Sigmoid colon (tissue), 7 donors: ENCODE results near the gene EEPD1. TPM values are rescaled to one million over a fixed set of nuclear protein-coding genes. Genes with fewer than 3 reads are reported as not detected.

Source experiments
- DNase-seq: peaks from one replicate; pipeline ENCODE4 v3.0.0-alpha.2; 2019
- H3K27ac ChIP-seq, 4 donors: fragments of 200-600 bp; sonication (generic); one replicate each; pipeline ENCODE4 v1.5.1; 2016 to 2019; ENCODE audit warnings: mild to moderate bottlenecking in 1 of 4
- H3K27me3 ChIP-seq, 3 donors: fragments of 200-600 bp; sonication (generic); one replicate each; pipeline ENCODE4 v1.5.1; 2019; ENCODE audit warnings: mild to moderate bottlenecking in 1 of 3
- H3K36me3 ChIP-seq, 4 donors: fragments of 200-600 bp; sonication (generic); one replicate each; pipeline ENCODE4 v1.5.1; 2016 to 2019
- H3K4me1 ChIP-seq, 4 donors: fragments of 200-600 bp; sonication (generic); one replicate each; pipeline ENCODE4 v1.5.1; 2017 to 2019
- H3K4me3 ChIP-seq, 4 donors: fragments of 200-600 bp; sonication (generic); one replicate each; pipeline ENCODE4 v1.5.1; 2017 to 2019; ENCODE audit warnings: mild to moderate bottlenecking in 2 of 4, moderate library complexity in 1 of 4
- H3K9me3 ChIP-seq, 4 donors: fragments of 200-600 bp in 3 of 4; sonication (generic) in 3 of 4; one replicate each; pipeline versions ENCODE4 v1.5.1 to v1.6.1; 2013 to 2019
- EP300 ChIP-seq, 4 donors: sonication (generic); formaldehyde crosslinking; IDR thresholded peaks; one replicate each; pipeline ENCODE4 v1.6.1; 2017; ENCODE audit warnings: antibody characterized with exemption in 4 of 4
- POLR2A ChIP-seq, 2 donors: fragments of 450-650 bp; IDR thresholded peaks; one replicate each; pipeline ENCODE4 v1.6.1; 2016; ENCODE audit warnings: antibody characterized with exemption in 2 of 2, mild to moderate bottlenecking in 2 of 2, moderate library complexity in 2 of 2
- POLR2AphosphoS5 ChIP-seq, 4 donors: sonication (generic); formaldehyde crosslinking; IDR thresholded peaks; one replicate each; pipeline ENCODE4 v1.6.1; 2017; ENCODE audit warnings: antibody characterized with exemption in 4 of 4
- WGBS, 2 donors: extraction: QIAGEN DNeasy Blood & Tissue Kit; methylation state at CpG; one replicate each; pipeline ENCODE4 v1.1.7; 2013; 5-methylcytosine and 5-hydroxymethylcytosine counted together
- intact Hi-C: fragments of 100-400 bp; cut with DNase I; formaldehyde crosslinking; loops from one replicate; pipeline ENCODE4 v1.15.1; 2023
- polyA plus RNA-seq, 3 donors: library from polyadenylated mRNA; stranded (reverse); fragments of 200-250 nt; gene quantifications; one replicate each; pipeline ENCODE4 v1.2.3, GENCODE V29; 2013
- total RNA-seq, 4 donors: library from RNA; depleted of rRNA; stranded (reverse); fragments of >200 nt; gene quantifications; one replicate each; pipeline ENCODE4 v1.1.0, GENCODE V29; 2016
- TF ChIP-seq, protein P1 (sequence below), 4 experiments: fragments of 450-650 bp in 3 of 4; fragments of 200-600 bp in 1 of 4; IDR thresholded peaks; one replicate each; pipeline ENCODE4 v1.5.1; 2016 to 2019; ENCODE audit warnings: antibody characterized with exemption in 4 of 4, mild to moderate bottlenecking in 3 of 4, moderate library complexity in 2 of 4
- donor health status: healthy with polysubstance abuse.
- donor health status: Bipolar disorder and iron deficiency.
- donor health status: healthy.

Gene EEPD1
- total and polyA plus RNA-seq, 7 donors: 6.6 to 18.1 (median 14.3) TPM

DNA sequence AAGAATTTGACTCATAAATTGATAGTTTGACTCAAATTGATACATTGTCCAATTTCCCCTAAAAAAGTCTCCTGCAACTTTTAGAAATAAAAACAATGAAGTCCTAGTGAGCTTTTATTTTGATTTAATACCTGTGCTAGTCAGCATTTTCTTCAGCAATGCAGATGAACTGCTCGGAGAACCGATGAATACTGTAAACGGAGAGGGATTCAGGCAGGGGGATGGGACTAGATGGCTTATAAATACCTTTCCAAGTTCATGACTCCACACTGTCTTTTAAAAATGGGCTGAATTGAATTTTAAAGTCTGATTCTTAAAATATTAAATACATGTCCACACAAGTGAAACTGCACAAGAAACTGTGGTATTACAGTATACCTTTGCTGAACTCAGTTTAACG, 12.7 kb downstream of the EEPD1 start:
- Histone ChIP-seq H3K27me3 (no peaks in the 10 kb centered on the region), H3K27ac (no peak overlapping the region), H3K4me1 (peaks cover 0 to 35% (median 23%) of the 10 kb centered on the region in 4 donors), H3K4me3 (no peak overlapping the region), H3K36me3 (no peaks in the 10 kb centered on the region), H3K9me3 (no peaks in the 10 kb centered on the region)
- WGBS, 2 donors: 93 to 95% methylated on average over 4 of the region's 4 CpGs
- TF ChIP-seq, protein P1, sequence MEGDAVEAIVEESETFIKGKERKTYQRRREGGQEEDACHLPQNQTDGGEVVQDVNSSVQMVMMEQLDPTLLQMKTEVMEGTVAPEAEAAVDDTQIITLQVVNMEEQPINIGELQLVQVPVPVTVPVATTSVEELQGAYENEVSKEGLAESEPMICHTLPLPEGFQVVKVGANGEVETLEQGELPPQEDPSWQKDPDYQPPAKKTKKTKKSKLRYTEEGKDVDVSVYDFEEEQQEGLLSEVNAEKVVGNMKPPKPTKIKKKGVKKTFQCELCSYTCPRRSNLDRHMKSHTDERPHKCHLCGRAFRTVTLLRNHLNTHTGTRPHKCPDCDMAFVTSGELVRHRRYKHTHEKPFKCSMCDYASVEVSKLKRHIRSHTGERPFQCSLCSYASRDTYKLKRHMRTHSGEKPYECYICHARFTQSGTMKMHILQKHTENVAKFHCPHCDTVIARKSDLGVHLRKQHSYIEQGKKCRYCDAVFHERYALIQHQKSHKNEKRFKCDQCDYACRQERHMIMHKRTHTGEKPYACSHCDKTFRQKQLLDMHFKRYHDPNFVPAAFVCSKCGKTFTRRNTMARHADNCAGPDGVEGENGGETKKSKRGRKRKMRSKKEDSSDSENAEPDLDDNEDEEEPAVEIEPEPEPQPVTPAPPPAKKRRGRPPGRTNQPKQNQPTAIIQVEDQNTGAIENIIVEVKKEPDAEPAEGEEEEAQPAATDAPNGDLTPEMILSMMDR (IDR thresholded peaks at IDR 0.05): no peak
- TF ChIP-seq POLR2AphosphoS5 (IDR thresholded peaks at IDR 0.05) (no peak), EP300 (IDR thresholded peaks at IDR 0.05) (no peak), POLR2A (IDR thresholded peaks at IDR 0.05) (no peak)
- no peak for DNase-seq
- intact Hi-C loops: no loop called here

DNA sequence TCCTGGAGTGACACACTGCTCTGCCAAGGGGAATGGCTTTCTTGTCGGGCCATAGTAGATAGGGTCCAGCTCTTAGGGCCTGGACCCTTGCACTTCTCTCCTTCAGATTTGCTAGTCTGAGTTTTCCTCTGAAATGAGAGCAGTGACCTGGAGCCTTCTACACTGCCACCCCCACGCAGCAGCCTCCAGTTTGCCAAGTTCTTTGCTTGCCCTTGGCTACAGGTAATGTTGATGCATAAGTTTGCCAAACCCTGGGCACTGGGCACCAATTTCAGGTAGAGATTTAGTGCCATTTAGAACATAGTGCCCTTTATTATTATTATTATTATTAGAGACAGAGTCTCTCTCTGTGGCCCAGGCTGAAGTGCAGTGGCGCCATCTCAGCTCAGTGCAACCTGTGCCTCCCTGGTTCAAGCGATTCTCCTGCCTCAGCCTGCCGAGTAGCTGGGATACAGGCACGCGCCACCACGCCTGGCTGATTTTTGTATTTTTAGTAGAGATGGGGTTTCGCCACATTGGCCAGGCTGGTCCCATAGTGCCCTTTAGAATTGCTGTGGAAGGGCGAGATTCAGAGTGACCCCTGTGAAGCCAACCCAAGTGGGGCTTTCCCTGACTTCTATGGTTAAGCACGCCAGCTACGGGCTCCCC, 14.5 kb downstream of the EEPD1 start:
- H3K4me1 ChIP-seq: peaks cover 0 to 33% (median 18%) of the 10 kb centered on the region in 4 donors
- no peaks in the 10 kb centered on the region for H3K36me3 ChIP-seq
- H3K27me3 ChIP-seq: no peaks in the 10 kb centered on the region
- 93 to 96% methylated on average over 12 of the region's 12 CpGs for WGBS, 2 donors
- no peak overlapping the region for H3K4me3 ChIP-seq
- TF ChIP-seq POLR2AphosphoS5 (IDR thresholded peaks at IDR 0.05): no peak
- TF ChIP-seq EP300 (IDR thresholded peaks at IDR 0.05): no peak
- no peak for TF ChIP-seq POLR2A (IDR thresholded peaks at IDR 0.05)
- TF ChIP-seq, protein P1 (IDR thresholded peaks at IDR 0.05): no peak
- intact Hi-C loops: no loop called here
- H3K27ac ChIP-seq: no peak overlapping the region
- DNase-seq: no peak
- H3K9me3 ChIP-seq: no peaks in the 10 kb centered on the region

DNA sequence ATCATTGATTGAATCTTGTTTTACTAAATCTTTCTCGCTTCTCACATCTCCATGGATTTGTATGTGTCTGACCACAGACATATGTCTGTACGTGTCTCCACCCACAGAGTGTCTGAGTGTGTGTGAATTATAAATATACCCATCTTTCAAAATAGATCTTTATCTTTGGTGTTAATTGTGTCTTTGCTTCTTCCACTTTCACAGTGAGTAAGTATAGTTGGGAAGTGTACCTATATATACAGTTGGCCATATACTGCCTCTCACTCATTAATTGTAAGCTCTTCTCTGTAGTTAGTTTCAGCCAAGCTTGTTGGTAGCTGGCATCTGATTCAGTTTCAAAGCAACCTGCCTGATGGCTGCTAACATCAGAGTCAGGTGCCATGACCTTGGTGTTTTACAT, 18.4 kb downstream of the EEPD1 start:
- Histone ChIP-seq H3K27ac (no peak overlapping the region), H3K4me3 (no peak overlapping the region), H3K9me3 (no peaks in the 10 kb centered on the region), H3K4me1 (peaks cover 0 to 31% (median 22%) of the 10 kb centered on the region in 4 donors), H3K27me3 (no peaks in the 10 kb centered on the region), H3K36me3 (no peaks in the 10 kb centered on the region)
- WGBS, 2 donors: 32 to 63% methylated on average over 2 of the region's 2 CpGs
- TF ChIP-seq POLR2A (IDR thresholded peaks at IDR 0.05) (no peak), EP300 (IDR thresholded peaks at IDR 0.05) (no peak), POLR2AphosphoS5 (IDR thresholded peaks at IDR 0.05) (no peak)
- TF ChIP-seq, protein P1 (IDR thresholded peaks at IDR 0.05): no peak
- intact Hi-C loops: no loop called here
- no peak for DNase-seq

DNA sequence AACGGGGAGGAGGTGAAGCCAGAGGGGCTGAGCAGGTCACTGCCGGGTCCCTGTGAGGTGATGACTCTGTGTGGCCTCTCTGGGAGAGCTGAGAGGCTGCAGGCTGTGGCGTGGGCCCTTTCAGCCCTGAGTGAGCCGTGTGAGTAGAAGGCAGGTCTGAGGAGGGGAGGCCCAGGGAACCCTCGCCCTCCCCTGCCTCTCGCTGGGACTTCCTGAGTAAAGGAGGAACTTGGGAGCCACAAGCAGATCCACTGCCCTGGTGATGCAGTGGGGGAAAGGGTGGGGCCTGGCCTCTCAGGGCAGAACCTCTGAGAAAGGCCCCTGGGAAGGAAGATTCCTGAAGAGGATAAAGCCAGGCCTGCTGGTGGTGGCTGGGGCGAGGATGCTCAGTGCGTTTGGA, 22.8 kb downstream of the EEPD1 start:
- intact Hi-C loops: no loop called here
- H3K4me3 ChIP-seq: peak overlapping the region in 2 of 4 donors; percentile 9 to 18
- H3K9me3 ChIP-seq: no peaks in the 10 kb centered on the region
- no peaks in the 10 kb centered on the region for H3K27me3 ChIP-seq
- no peaks in the 10 kb centered on the region for H3K36me3 ChIP-seq
- DNase-seq: peak; percentile 81
- H3K27ac ChIP-seq: peak overlapping the region; percentile 45 to 82 (median 72)
- 60 to 87% methylated on average over 8 of the region's 8 CpGs for WGBS, 2 donors
- H3K4me1 ChIP-seq: peaks cover 0 to 45% (median 42%) of the 10 kb centered on the region in 4 donors
- TF ChIP-seq, protein P1 (IDR thresholded peaks at IDR 0.05): no peak
- no peak for TF ChIP-seq EP300 (IDR thresholded peaks at IDR 0.05)

DNA sequence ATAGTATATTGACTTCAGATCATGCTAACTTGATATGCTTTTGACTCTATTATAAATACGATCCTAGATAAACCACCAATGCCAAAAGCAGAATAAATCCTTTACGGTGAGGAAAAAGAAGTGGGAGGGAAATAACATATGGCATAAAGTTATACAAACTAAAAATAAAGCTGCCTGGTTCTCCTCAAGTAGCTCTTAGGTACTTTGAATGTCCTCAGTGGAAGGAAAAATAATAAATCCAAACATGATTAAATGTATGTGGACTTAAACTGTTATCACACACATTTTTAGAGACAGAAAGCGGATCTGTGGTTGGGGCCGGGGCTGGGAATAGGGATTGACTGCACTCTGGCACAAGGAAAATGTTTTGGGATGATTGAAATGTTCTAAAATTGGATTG, 23.6 kb downstream of the EEPD1 start:
- Histone ChIP-seq H3K4me3 (no peak overlapping the region), H3K4me1 (peaks cover 0 to 53% (median 50%) of the 10 kb centered on the region in 4 donors), H3K9me3 (no peaks in the 10 kb centered on the region), H3K27ac (peak overlapping the region; percentile 45 to 82 (median 72)), H3K36me3 (no peaks in the 10 kb centered on the region), H3K27me3 (no peaks in the 10 kb centered on the region)
- intact Hi-C loops: no loop called here
- TF ChIP-seq, protein P1 (IDR thresholded peaks at IDR 0.05): no peak
- peak; percentile 53 to 75 (median 62) for TF ChIP-seq POLR2AphosphoS5 (IDR thresholded peaks at IDR 0.05)
- peak in 2 of 4 donors; percentile 14 to 36 for TF ChIP-seq EP300 (IDR thresholded peaks at IDR 0.05)
- 71 to 89% methylated on average over 4 of the region's 4 CpGs for WGBS, 2 donors
- DNase-seq: no peak
